Peyer's patch (tissue), 4 donors: ENCODE measurements around the gene PCBP3. TPM values are rescaled to one million over a fixed set of nuclear protein-coding genes. Genes with fewer than 3 reads are reported as not detected.

Experiments
- DNase-seq, 3 donors: peaks; one replicate each; pipeline ENCODE4 v3.0.0-alpha.2; 2017 to 2019
- H3K27ac ChIP-seq, 4 donors: fragments of 200-600 bp; sonication (generic); one replicate each; pipeline ENCODE4 v1.5.1; 2016 to 2019
- H3K27me3 ChIP-seq, 2 donors: fragments of 200-600 bp; sonication (generic); one replicate each; pipeline ENCODE4 v1.5.1; 2019
- H3K36me3 ChIP-seq, 3 donors: fragments of 200-600 bp; sonication (generic); one replicate each; pipeline ENCODE4 v1.5.1; 2016 to 2019
- H3K4me1 ChIP-seq, 4 donors: fragments of 200-600 bp; sonication (generic); one replicate each; pipeline ENCODE4 v1.5.1; 2016 to 2019
- H3K4me3 ChIP-seq, 4 donors: fragments of 200-600 bp; sonication (generic); 1 replicate in 3 of 4; 2 replicates in 1 of 4; pipeline ENCODE4 v1.5.1; 2016 to 2019; ENCODE audit warnings: mild to moderate bottlenecking in 1 of 4
- H3K9me3 ChIP-seq, 4 donors: fragments of 200-600 bp; sonication (generic); one replicate each; pipeline ENCODE4 v1.5.1; 2016 to 2019; ENCODE audit warnings: mild to moderate bottlenecking in 1 of 4
- CTCF ChIP-seq, 6 experiments: fragments of 450-650 bp in 4 of 6; fragments of 200-600 bp in 2 of 6; sonication (generic) in 1 of 6; IDR thresholded peaks; one replicate each; pipeline ENCODE4 v1.5.1; 2017 to 2019; ENCODE audit warnings: antibody characterized with exemption in 6 of 6, mild to moderate bottlenecking in 3 of 6, moderate library complexity in 1 of 6
- POLR2A ChIP-seq, 2 donors: fragments of 450-650 bp; IDR thresholded peaks; one replicate each; pipeline ENCODE4 v1.5.1; 2017; ENCODE audit warnings: antibody characterized with exemption in 2 of 2, mild to moderate bottlenecking in 2 of 2, moderate library complexity in 2 of 2
- total RNA-seq, 4 donors: library from RNA; depleted of rRNA; stranded (reverse); fragments of >200 nt; gene quantifications; one replicate each; pipeline ENCODE4 v1.1.0, GENCODE V29; 2016

The PCBP3 gene
- total RNA-seq, 4 donors from 2014 or later = 1.1 to 6.0 (median 4.4) TPM; not detected in 1

GRCh38 chr21:45724994-45725843 is 81.7 kb downstream of the PCBP3 start:
- Histone ChIP-seq H3K36me3 (no peaks in the 10 kb centered on the region), H3K9me3 (no peaks in the 10 kb centered on the region), H3K4me1 (no peaks in the 10 kb centered on the region), H3K27me3 (no peaks in the 10 kb centered on the region), H3K4me3 (no peak overlapping the region), H3K27ac (no peak overlapping the region)
- TF ChIP-seq CTCF (IDR thresholded peaks at IDR 0.05) (no peak), POLR2A (IDR thresholded peaks at IDR 0.05) (no peak)
- no peak for DNase-seq

- H3K36me3 ChIP-seq = no peaks in the 10 kb centered on the region
- no peaks in the 10 kb centered on the region for H3K27me3 ChIP-seq
- TF ChIP-seq POLR2A (IDR thresholded peaks at IDR 0.05) (no peak), CTCF (IDR thresholded peaks at IDR 0.05) (no peak)
- DNase-seq = no peak
- no peak overlapping the region for H3K27ac ChIP-seq
- H3K4me1 ChIP-seq = no peaks in the 10 kb centered on the region
- H3K4me3 ChIP-seq = no peak overlapping the region
- no peaks in the 10 kb centered on the region for H3K9me3 ChIP-seq
These were observed 82.3 kb downstream of the PCBP3 start for GRCh38 chr21:45725844-45726200.

- H3K9me3 ChIP-seq = no peaks in the 10 kb centered on the region
- no peak overlapping the region for H3K4me3 ChIP-seq
- no peak for TF ChIP-seq CTCF (IDR thresholded peaks at IDR 0.05)
- TF ChIP-seq POLR2A (IDR thresholded peaks at IDR 0.05) = no peak
- no peaks in the 10 kb centered on the region for H3K27me3 ChIP-seq
- no peak overlapping the region for H3K27ac ChIP-seq
- no peak for DNase-seq
- no peaks in the 10 kb centered on the region for H3K36me3 ChIP-seq
- no peaks in the 10 kb centered on the region for H3K4me1 ChIP-seq
These were observed 82.9 kb downstream of the PCBP3 start for GRCh38 chr21:45726438-45726837.

GRCh38 chr21:45727390-45727789 is 83.9 kb downstream of the PCBP3 start:
- H3K27me3 ChIP-seq = no peaks in the 10 kb centered on the region
- no peaks in the 10 kb centered on the region for H3K4me1 ChIP-seq
- TF ChIP-seq CTCF (IDR thresholded peaks at IDR 0.05) = no peak
- H3K4me3 ChIP-seq = no peak overlapping the region
- H3K36me3 ChIP-seq = no peaks in the 10 kb centered on the region
- no peak for DNase-seq
- H3K9me3 ChIP-seq = no peaks in the 10 kb centered on the region
- no peak overlapping the region for H3K27ac ChIP-seq

GRCh38 chr21:45735259-45736000 is 91.9 kb downstream of the PCBP3 start:
- no peaks in the 10 kb centered on the region for H3K36me3 ChIP-seq
- TF ChIP-seq POLR2A (IDR thresholded peaks at IDR 0.05) (no peak), CTCF (IDR thresholded peaks at IDR 0.05) (no peak)

More at GRCh38 chr21:45735259-45736000, 91.9 kb downstream of the PCBP3 start:
- DNase-seq = no peak
- H3K9me3 ChIP-seq = no peaks in the 10 kb centered on the region
- H3K4me1 ChIP-seq = no peaks in the 10 kb centered on the region
- H3K4me3 ChIP-seq = no peak overlapping the region
- no peaks in the 10 kb centered on the region for H3K27me3 ChIP-seq
- H3K27ac ChIP-seq = no peak overlapping the region
